ENCODE measurements around the gene NDUFV1.
"Not testable (repeated sequence)": the region's sequence is repeated elsewhere in the genome, so short reads cannot be mapped to it uniquely, and the experiment has no call there.

Gene NDUFV1

DNA sequence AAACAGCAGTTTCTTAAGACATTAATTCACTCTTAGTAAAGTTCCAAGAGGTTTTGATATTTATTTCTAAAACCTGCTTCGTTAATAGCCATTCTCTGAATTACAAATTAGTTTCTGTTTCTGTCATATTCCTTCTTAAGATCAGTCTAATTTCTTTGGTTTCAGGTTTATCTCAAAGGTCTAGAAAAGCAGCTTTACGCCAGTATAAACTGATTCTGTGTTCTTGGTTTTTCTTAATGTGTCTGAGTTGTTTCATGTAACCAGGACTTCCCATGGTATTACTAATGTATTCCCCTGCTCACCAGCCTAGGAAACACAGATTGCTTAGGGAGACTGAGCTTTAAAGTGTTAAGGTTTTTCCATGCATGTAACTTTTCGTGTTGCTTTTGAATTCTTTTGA is 50.6 kb downstream of the NDUFV1 start:
- DNase-seq = no peak

DNA sequence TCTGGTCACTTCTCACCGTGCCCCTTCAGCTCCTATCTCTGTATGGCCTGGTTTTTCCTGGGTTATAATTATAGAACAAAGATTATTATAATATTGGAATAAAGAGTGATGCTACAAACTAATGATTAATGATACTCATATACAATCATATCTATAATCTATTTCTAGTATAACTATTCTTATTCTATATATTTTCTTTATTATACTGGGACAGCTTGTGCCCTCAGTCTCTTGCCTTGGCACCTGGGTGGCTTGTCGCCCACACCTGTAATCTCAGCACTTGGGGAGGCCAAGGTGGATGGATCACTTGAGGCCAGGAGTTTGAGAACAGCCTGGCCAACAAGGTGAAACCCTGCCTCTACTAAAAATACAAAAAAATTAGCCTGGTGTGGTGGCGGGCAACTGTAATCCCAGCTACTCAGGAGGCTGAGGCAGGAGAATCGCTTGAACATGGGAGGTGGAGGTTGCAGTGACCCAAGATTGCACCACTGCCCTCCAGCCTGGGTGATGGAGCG is 53.0 kb downstream of the NDUFV1 start:
- DNase-seq = not testable (repeated sequence)

DNA sequence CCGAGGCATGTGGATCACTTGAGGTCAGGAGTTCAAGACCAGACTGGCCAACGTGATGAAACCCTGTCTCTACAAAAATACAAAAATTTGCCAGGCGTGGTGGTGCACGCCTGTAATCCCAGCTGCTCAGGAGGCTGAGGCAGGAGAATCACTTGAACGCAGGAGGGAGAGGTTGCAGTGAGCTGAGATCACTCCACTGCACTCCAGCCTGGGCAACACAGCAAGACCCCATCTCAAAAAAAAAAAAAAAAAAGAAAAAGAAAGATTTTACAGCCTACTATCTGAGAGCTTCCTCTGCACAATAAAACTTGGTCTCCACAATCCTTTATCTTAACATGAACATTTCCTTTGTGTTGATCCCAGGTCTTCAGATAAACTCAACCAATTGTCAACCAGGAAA is 54.0 kb downstream of the NDUFV1 start:
- DNase-seq = not testable (repeated sequence)

All from DMS 273 treated with DMSO at 0.1 percent for 48 hours (cell line).